ENCODE results near the gene TTC23L.
"Not testable (repeated sequence)": the region's sequence is repeated elsewhere in the genome, so short reads cannot be mapped to it uniquely, and the experiment has no call there.

Gene TTC23L

DNA sequence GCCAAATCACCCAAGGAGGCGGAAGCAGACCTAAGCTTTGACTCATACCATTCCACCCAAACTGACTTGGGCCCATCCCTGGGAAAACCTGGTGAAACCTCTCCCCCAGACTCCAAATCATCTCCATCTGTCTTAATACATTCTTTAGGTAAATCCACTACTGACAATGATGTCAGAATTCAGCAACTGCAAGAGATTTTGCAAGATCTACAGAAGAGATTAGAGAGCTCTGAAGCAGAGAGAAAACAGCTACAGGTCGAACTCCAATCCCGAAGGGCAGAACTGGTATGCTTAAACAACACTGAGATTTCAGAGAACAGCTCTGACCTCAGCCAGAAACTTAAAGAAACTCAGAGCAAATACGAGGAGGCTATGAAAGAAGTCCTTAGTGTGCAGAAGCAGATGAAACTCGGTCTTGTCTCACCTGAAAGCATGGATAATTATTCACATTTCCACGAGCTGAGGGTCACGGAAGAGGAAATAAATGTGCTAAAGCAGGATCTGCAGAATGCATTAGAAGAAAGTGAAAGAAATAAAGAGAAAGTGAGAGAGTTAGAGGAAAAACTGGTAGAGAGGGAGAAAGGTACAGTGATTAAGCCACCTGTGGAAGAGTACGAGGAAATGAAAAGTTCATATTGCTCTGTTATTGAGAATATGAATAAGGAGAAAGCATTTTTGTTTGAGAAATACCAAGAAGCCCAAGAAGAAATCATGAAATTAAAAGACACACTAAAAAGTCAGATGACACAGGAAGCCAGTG, 15.8 kb upstream of the TTC23L start:
- Mint-ChIP-seq H3K27ac (no peak overlapping the region), H3K4me3 (no peak overlapping the region), H3K36me3 (ENCODE audit: low read depth) (no peaks in the 10 kb centered on the region), H3K9me3 (no peaks in the 10 kb centered on the region), H3K4me1 (ENCODE audit: low read depth) (no peaks in the 10 kb centered on the region), H3K27me3 (ENCODE audit: low read depth) (no peaks in the 10 kb centered on the region)
- no peak for DNase-seq (ENCODE audit: low spot score)

DNA sequence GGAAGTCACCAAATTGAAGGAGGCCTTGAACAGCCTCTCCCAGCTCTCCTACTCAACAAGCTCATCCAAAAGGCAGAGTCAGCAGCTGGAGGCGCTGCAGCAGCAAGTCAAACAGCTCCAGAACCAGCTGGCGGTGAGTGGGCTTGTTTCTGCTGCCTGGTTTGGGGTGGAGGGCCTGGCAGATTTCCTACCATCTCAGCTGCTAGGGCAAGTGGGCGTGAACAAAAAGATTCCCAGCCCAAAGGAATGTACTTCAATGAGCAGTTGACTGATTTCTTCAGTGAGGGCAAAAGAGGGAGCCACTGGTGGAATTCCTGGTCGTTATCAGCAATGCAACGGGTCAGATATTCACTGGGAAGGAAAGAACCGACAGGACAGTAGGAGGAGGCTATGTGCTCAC, 12.6 kb upstream of the TTC23L start:
- no peak for DNase-seq (ENCODE audit: low spot score)
- Mint-ChIP-seq H3K9me3 (no peaks in the 10 kb centered on the region), H3K4me1 (ENCODE audit: low read depth) (no peaks in the 10 kb centered on the region), H3K36me3 (ENCODE audit: low read depth) (no peaks in the 10 kb centered on the region), H3K4me3 (no peak overlapping the region), H3K27me3 (ENCODE audit: low read depth) (no peaks in the 10 kb centered on the region), H3K27ac (no peak overlapping the region)

DNA sequence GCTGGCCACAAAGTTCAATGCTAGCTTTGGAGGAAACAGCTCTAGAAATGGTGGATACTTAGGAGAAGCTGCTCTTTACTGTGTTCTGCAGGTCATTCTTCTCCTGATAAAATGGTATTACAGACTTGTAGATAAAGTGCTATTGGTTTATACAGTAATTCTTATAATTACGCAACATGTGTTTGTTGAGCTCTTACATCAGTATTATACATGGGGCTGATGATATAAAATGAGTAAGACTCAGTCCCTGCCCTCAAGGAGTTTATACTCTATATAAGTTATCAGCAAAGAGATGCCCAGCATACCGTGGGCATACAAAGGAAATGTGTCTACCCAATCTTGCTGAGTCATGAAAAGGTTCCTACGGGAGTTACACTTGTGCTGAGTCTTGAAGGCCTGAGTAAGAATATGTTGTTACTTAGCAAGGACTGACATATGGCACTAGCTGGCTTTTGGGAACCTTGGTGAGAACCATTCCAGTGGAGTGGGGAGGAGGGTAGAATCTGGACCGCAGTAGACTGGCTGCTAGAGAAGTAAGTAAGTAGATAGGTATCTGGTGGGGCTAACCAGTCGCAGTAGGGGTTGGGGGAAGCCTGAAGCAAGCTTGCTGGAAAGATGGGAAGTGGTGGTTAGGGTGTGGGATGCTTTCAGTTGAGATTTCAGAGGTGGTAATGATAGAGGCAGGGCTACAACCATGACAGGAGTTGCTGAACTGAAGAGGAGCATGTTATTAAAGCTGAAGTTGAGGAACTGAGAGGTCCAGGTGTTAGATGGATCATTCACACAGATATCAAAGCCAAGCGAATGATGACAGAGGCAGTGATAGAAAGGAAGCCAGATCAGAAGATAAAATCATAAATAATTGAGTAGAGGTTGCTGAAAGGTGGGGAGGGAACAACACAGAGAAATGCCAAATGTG, 11.1 kb upstream of the TTC23L start:
- no peak overlapping the region for H3K4me3 Mint-ChIP-seq
- H3K4me1 Mint-ChIP-seq (ENCODE audit: low read depth): no peaks in the 10 kb centered on the region
- H3K27me3 Mint-ChIP-seq (ENCODE audit: low read depth): no peaks in the 10 kb centered on the region
- H3K9me3 Mint-ChIP-seq: no peaks in the 10 kb centered on the region
- H3K36me3 Mint-ChIP-seq (ENCODE audit: low read depth): no peaks in the 10 kb centered on the region
- H3K27ac Mint-ChIP-seq: no peak overlapping the region
- DNase-seq (ENCODE audit: low spot score): no peak

DNA sequence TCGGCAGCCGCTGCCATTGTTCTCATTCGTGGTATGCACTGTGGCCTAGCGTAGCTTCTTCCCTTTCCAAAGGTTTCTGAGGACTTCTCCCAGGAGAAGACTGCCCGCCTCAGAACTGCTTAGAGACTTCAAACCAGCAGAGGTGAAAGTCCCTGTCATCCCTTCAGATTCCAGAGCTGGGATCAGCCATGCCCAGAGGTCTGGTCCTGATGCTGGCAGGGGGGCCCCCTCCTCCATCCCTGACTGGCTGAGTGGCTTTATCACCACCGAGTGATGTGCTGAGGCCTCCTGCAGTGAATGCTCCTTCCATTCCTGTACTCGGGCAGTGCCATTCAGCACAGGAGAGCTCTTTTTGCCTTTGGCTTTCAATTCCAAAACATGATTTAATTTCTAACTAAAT, 8.1 kb upstream of the TTC23L start:
- H3K27ac Mint-ChIP-seq; H3K9me3 Mint-ChIP-seq; H3K4me1 Mint-ChIP-seq (ENCODE audit: low read depth); H3K27me3 Mint-ChIP-seq (ENCODE audit: low read depth); H3K36me3 Mint-ChIP-seq (ENCODE audit: low read depth); DNase-seq (ENCODE audit: low spot score); H3K4me3 Mint-ChIP-seq: not testable (repeated sequence)

DNA sequence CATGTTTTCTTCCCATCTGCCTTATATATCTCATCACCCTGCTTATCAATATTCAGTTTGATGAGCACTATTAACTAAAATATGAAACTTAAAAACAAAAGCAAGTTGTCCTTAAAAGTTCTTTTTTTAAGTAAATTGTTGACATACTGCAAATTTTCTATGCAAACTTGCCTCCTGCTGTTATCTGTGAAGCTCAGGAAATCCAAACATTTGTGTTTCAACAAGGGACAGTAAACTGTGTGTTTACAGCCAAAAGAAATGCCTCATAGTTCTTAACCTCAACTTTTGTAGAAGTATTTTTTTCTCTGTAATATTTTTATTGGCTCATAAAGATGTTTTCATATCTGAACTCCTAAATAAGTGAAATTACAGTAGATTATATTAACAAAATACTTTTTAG, 7.7 kb upstream of the TTC23L start:
- Mint-ChIP-seq H3K36me3 (ENCODE audit: low read depth) (no peaks in the 10 kb centered on the region), H3K27ac (no peak overlapping the region), H3K4me3 (no peak overlapping the region), H3K4me1 (ENCODE audit: low read depth) (no peaks in the 10 kb centered on the region), H3K27me3 (ENCODE audit: low read depth) (no peaks in the 10 kb centered on the region), H3K9me3 (no peaks in the 10 kb centered on the region)
- no peak for DNase-seq (ENCODE audit: low spot score)

DNA sequence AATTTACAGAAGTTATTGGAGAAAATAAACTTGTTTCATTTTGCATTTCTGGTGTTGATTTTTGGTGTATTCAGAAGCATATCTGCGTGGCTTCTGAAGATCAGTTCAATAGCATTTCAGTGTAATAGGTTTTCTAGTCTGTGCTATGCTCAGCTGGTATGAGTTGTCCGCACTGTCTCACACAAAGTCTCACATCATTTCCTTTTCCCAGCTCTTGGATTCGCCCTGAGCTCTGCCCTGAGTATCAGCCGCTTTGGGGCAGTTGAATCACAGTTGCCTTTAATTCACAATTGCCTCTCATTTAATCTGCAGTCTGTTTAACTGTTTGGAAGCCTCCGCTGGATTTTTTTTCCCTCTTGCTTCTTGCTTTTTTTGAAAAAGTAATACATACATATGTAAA, 6.4 kb upstream of the TTC23L start:
- no peaks in the 10 kb centered on the region for H3K4me1 Mint-ChIP-seq (ENCODE audit: low read depth)
- H3K9me3 Mint-ChIP-seq: no peaks in the 10 kb centered on the region
- H3K4me3 Mint-ChIP-seq: no peak overlapping the region
- no peak overlapping the region for H3K27ac Mint-ChIP-seq
- no peak for DNase-seq (ENCODE audit: low spot score)
- no peaks in the 10 kb centered on the region for H3K36me3 Mint-ChIP-seq (ENCODE audit: low read depth)
- H3K27me3 Mint-ChIP-seq (ENCODE audit: low read depth): no peaks in the 10 kb centered on the region

DNA sequence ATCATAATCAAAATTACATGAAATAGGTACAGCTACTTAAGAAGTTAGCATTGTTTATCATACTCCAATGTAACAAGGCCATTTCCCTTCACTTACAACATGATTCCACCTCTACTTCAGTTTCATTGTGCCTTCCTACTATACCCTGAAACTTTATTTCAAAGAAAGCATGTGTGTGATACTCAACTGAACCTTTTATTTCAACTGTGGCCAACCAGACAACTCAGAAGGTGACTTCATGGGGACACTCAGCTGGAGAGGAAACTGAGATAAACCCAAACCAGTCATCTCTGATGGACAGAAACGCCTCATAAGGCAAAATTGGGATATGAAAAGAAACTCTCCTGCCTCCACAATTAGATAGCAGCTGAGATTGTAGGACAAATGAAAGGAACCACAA, 5.9 kb upstream of the TTC23L start:
- no peak overlapping the region for H3K27ac Mint-ChIP-seq
- no peaks in the 10 kb centered on the region for H3K36me3 Mint-ChIP-seq (ENCODE audit: low read depth)
- H3K4me1 Mint-ChIP-seq (ENCODE audit: low read depth): no peaks in the 10 kb centered on the region
- DNase-seq (ENCODE audit: low spot score): no peak
- H3K4me3 Mint-ChIP-seq: no peak overlapping the region
- H3K27me3 Mint-ChIP-seq (ENCODE audit: low read depth): no peaks in the 10 kb centered on the region
- H3K9me3 Mint-ChIP-seq: no peaks in the 10 kb centered on the region

DNA sequence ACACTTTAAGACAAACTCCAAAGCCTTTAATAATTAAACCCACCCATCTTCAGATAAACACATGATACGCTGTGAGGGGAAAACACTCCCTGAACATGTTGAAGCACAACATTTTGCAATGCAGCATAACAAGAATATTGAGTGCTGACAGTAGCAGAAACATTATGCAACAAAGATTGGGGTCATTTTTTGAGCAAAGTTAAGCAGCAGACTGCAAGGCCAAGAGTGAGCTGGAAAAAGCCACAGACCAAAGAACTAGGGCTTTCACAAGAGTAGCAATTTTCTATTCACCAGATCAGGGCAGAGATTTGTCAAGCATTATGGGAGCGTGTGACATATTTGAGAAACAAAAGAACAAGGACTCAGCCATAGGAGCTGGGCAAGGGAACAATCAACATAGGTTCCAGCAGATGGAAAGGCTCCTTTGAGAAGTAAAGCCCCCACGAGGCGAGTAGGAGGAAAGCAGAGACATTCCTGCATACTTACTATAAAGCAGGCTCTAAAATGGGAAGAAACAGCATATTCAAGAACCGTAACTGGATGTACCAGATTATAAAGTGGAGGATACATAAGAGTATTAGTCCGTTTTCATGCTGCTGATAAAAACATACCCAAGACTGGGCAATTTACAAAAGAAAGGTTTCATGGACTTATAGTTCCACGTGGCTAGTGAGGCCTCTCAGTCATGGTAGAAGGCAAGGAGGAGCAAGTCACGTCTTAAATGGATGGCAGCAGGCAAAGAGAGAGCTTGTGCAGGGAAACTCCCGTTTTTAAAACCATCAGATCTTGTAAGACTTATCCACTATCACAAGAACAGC, 4.8 kb upstream of the TTC23L start:
- no peak overlapping the region for H3K4me3 Mint-ChIP-seq
- H3K4me1 Mint-ChIP-seq (ENCODE audit: low read depth): peaks cover 2% of the 10 kb centered on the region
- H3K9me3 Mint-ChIP-seq: no peaks in the 10 kb centered on the region
- DNase-seq (ENCODE audit: low spot score): no peak
- H3K27ac Mint-ChIP-seq: no peak overlapping the region
- H3K27me3 Mint-ChIP-seq (ENCODE audit: low read depth): no peaks in the 10 kb centered on the region
- no peaks in the 10 kb centered on the region for H3K36me3 Mint-ChIP-seq (ENCODE audit: low read depth)

DNA sequence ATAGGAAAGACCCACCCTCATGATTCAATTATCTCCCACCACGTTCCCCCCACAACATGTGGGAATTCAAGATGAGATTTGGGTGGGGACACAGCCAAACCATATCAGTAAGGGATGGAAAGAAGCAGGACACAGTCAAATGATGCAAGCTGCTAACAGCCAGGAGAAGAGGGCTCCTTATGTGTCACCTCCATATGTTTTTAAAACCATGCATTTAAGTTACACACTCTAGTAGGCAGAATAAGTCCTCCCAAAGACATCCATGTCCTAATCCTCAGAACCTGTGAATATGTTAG, 4.2 kb upstream of the TTC23L start:
- no peak for DNase-seq (ENCODE audit: low spot score)
- Mint-ChIP-seq H3K4me3 (no peak overlapping the region), H3K36me3 (ENCODE audit: low read depth) (no peaks in the 10 kb centered on the region), H3K27me3 (ENCODE audit: low read depth) (peaks cover 1% of the 10 kb centered on the region), H3K9me3 (no peaks in the 10 kb centered on the region), H3K4me1 (ENCODE audit: low read depth) (peaks cover 7% of the 10 kb centered on the region), H3K27ac (no peak overlapping the region)

DNA sequence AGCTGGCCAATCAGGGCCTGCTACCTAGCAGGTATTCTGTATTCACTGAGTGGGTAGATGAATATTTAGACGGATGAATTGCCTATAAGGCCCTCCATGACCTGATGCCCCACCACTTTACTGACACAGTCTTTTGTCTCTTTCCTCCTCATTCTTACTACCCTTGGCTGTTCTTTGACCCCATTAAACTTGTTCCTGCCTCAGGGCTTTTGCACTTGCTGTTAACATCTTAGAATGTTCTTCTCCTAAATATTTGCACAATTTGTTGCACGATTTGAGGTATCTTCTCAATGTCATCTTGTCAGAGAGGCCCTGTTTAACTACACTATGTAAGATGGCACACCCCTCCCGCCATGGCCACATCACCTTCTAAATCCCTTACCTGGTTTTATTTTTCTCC, 3.3 kb upstream of the TTC23L start:
- H3K9me3 Mint-ChIP-seq: no peaks in the 10 kb centered on the region
- H3K36me3 Mint-ChIP-seq (ENCODE audit: low read depth): no peaks in the 10 kb centered on the region
- peaks cover 4% of the 10 kb centered on the region for H3K27me3 Mint-ChIP-seq (ENCODE audit: low read depth)
- peaks cover 7% of the 10 kb centered on the region for H3K4me1 Mint-ChIP-seq (ENCODE audit: low read depth)
- no peak overlapping the region for H3K27ac Mint-ChIP-seq
- H3K4me3 Mint-ChIP-seq: no peak overlapping the region
- DNase-seq (ENCODE audit: low spot score): no peak

DNA sequence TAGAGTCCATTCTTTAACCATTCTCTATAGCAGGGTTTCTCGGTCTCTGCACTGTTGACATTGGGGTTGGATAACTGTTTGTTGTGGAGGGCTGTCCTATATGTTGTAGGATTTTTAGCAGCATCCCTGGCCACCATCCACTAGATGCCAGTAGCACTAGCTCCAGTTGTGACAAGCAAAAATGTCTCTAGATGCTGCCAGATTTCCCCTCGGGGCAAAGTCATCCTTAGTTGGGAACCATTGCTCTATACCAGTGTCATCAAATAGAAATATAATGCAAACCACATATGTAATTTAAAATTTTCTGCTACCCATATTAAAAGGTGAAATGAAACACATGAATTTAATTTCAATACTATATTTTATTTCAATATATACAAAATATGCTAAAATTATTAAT, 2.9 kb downstream of the TTC23L start:
- Mint-ChIP-seq H3K9me3 (no peaks in the 10 kb centered on the region), H3K4me1 (ENCODE audit: low read depth) (peaks cover 7% of the 10 kb centered on the region), H3K27ac (no peak overlapping the region), H3K36me3 (ENCODE audit: low read depth) (no peaks in the 10 kb centered on the region), H3K4me3 (no peak overlapping the region), H3K27me3 (ENCODE audit: low read depth) (peaks cover 12% of the 10 kb centered on the region)
- DNase-seq (ENCODE audit: low spot score): no peak

DNA sequence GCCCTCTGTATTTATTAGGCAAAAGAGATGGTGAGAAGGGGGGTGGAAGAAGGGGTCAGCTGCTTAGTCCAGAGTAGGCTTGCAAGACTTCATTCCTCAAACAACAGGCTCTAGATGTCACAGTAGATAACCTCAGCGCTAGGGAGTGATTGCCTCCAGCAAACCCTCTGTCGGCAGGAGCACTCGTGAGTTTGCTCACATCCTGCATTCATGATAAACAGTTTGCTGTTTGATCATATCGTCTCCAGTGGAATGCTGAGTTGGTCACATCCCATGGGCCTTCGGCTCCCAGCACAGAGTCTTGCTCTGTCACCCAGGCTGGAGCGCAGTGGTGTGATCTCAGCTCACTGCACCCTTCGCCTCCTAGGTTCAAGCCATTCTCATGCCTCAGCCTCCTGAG, 3.6 kb downstream of the TTC23L start:
- no peaks in the 10 kb centered on the region for H3K9me3 Mint-ChIP-seq
- no peak overlapping the region for H3K4me3 Mint-ChIP-seq
- H3K27ac Mint-ChIP-seq: no peak overlapping the region

DNA sequence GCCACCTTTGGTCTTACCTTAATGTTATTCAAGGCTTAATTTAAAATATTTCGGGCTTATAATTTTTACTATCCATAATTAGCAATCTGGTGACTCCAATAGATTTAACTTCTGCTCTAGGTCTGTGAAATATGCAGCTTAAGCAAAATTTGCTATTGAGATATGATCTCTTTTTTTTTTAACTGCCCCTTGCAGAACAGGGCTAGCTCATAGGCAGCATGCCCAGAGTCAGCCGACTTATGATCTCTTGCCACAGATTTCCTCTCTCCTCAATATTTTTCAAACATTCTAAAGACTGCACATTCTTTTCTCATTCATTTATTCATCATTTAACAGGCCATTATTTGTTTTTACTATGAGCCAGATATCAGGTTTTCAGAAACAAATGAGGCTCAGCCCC, 4.5 kb downstream of the TTC23L start:
- no peaks in the 10 kb centered on the region for H3K36me3 Mint-ChIP-seq (ENCODE audit: low read depth)

More for the DNA sequence above, 3.6 kb downstream of the TTC23L start:
- H3K36me3 Mint-ChIP-seq (ENCODE audit: low read depth): no peaks in the 10 kb centered on the region
- DNase-seq (ENCODE audit: low spot score): no peak
- peaks cover 7% of the 10 kb centered on the region for H3K4me1 Mint-ChIP-seq (ENCODE audit: low read depth)
- H3K27me3 Mint-ChIP-seq (ENCODE audit: low read depth): peaks cover 12% of the 10 kb centered on the region

DNA sequence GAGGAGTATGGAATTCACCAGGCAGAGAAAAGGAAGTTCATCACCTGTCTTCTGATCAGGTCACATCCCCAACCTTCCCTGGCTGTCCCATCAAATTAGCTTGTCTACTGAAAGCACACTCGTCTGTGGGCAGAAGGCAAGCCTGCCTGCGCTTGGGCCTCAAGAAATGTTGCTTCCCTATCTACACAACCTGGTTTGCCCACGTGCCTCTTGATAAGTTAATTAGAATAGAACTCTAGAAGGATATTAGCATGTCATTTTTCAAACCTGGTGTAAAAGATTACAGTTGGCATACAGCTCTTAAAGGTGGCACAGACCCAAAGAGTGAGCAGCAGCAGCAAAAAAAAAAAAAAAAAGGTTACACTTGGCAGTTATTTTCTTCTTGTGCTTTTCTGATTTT, 5.1 kb downstream of the TTC23L start:
- Mint-ChIP-seq H3K36me3 (ENCODE audit: low read depth) (no peaks in the 10 kb centered on the region), H3K4me1 (ENCODE audit: low read depth) (peaks cover 5% of the 10 kb centered on the region), H3K27me3 (ENCODE audit: low read depth) (peaks cover 15% of the 10 kb centered on the region), H3K4me3 (no peak overlapping the region), H3K27ac (no peak overlapping the region), H3K9me3 (no peaks in the 10 kb centered on the region)
- no peak for DNase-seq (ENCODE audit: low spot score)

More for the DNA sequence above, 4.5 kb downstream of the TTC23L start:
- peaks cover 5% of the 10 kb centered on the region for H3K4me1 Mint-ChIP-seq (ENCODE audit: low read depth)
- H3K27ac Mint-ChIP-seq: no peak overlapping the region
- peaks cover 14% of the 10 kb centered on the region for H3K27me3 Mint-ChIP-seq (ENCODE audit: low read depth)
- no peak for DNase-seq (ENCODE audit: low spot score)
- no peaks in the 10 kb centered on the region for H3K9me3 Mint-ChIP-seq
- H3K4me3 Mint-ChIP-seq: no peak overlapping the region
